Fibroblast of lung (primary cell): ENCODE data around the gene MAPK1IP1L.

Experiments used
- CTCF ChIP-seq, 2 donors: IDR thresholded peaks in 1 of 2; conservative IDR thresholded peaks in 1 of 2; 1 replicate in 1 of 2; 2 replicates in 1 of 2; pipeline ENCODE4 v1.5.1; 2011 to 2012; ENCODE audit warnings: low read length in 2 of 2, control low read depth in 1 of 2, inconsistent platforms in 1 of 2, low read depth in 1 of 2, mild to moderate bottlenecking in 1 of 2
- EZH2 ChIP-seq: IDR thresholded peaks from 2 replicates; pipeline ENCODE4 v1.5.1; 2012; ENCODE audit warnings: low read length, control low read depth, mild to moderate bottlenecking; ENCODE audit errors: missing control alignments

GRCh38 chr14:55028476-55028875, 23.0 kb upstream of the MAPK1IP1L start:
- no peak for TF ChIP-seq CTCF (conservative IDR thresholded peaks at IDR 0.05 in 1 of 2, IDR thresholded peaks at IDR 0.05 in 1 of 2; ENCODE audit: low read depth in 1 of 2, low read length in 2 of 2)
- no peak for TF ChIP-seq EZH2
